Parathyroid adenoma (tissue), 2 donors: ENCODE results near the gene TAF11.

Experiments
- H2AFZ ChIP-seq: fragments of 300-600 bp; sonication (generic); one replicate; pipeline ENCODE4 v1.7.0; 2017; ENCODE audit warnings: antibody characterized with exemption, mild to moderate bottlenecking
- H3K27ac ChIP-seq: fragments of 300-600 bp; sonication (generic); one replicate; pipeline ENCODE4 v1.7.0; 2017
- H3K27me3 ChIP-seq: fragments of 300-600 bp; sonication (generic); one replicate; pipeline ENCODE4 v1.7.0; 2017; ENCODE audit warnings: low read length; ENCODE audit not compliant: control insufficient read depth, insufficient read depth
- H3K36me3 ChIP-seq: fragments of 300-600 bp; sonication (generic); one replicate; pipeline ENCODE4 v1.7.0; 2017; ENCODE audit warnings: low read length; ENCODE audit not compliant: control insufficient read depth, insufficient read depth
- H3K4me1 ChIP-seq: fragments of 300-600 bp; sonication (generic); one replicate; pipeline ENCODE4 v1.7.0; 2017; ENCODE audit warnings: control low read depth
- H3K4me2 ChIP-seq: fragments of 300-600 bp; sonication (generic); one replicate; pipeline ENCODE4 v1.7.0; 2017; ENCODE audit warnings: low read length
- H3K4me3 ChIP-seq: fragments of 300-600 bp; sonication (generic); one replicate; pipeline ENCODE4 v1.7.0; 2017; ENCODE audit warnings: low read depth, low read length
- H3K79me2 ChIP-seq: fragments of 300-600 bp; sonication (generic); one replicate; pipeline ENCODE4 v1.7.0; 2017; ENCODE audit warnings: control low read depth
- H3K9ac ChIP-seq: fragments of 300-600 bp; sonication (generic); one replicate; pipeline ENCODE4 v1.7.0; 2017; ENCODE audit warnings: mild to moderate bottlenecking
- H3K9me3 ChIP-seq: fragments of 300-600 bp; sonication (generic); one replicate; pipeline ENCODE4 v1.7.0; 2017; ENCODE audit warnings: low read length; ENCODE audit not compliant: control insufficient read depth
- CTCF ChIP-seq: fragments of 300-600 bp; sonication (generic); IDR thresholded peaks from one replicate; pipeline ENCODE4 v1.7.0; 2017; ENCODE audit warnings: antibody characterized with exemption, mild to moderate bottlenecking
- donor health status: primary hyperparathyroidism.

Gene TAF11

GRCh38 chr6:34928695-34929094, 40.9 kb upstream of the TAF11 start:
- no peaks in the 10 kb centered on the region for H3K27me3 ChIP-seq
- no peaks in the 10 kb centered on the region for H3K9me3 ChIP-seq
- H3K4me1 ChIP-seq = peaks cover 3% of the 10 kb centered on the region
- no peak overlapping the region for H3K27ac ChIP-seq
- no peak overlapping the region for H3K4me3 ChIP-seq
- H3K36me3 ChIP-seq = no peaks in the 10 kb centered on the region
- peaks cover 11% of the 10 kb centered on the region for H3K79me2 ChIP-seq
- H3K4me2 ChIP-seq = no peak overlapping the region
- TF ChIP-seq CTCF = no peak
- no peak overlapping the region for H3K9ac ChIP-seq
- H2AFZ ChIP-seq = no peak overlapping the region

GRCh38 chr6:34928220-34928619, 40.4 kb upstream of the TAF11 start:
- TF ChIP-seq CTCF = no peak
- H3K4me1 ChIP-seq = peaks cover 3% of the 10 kb centered on the region
- H3K27me3 ChIP-seq = no peaks in the 10 kb centered on the region
- H3K79me2 ChIP-seq = peaks cover 14% of the 10 kb centered on the region
- H3K4me2 ChIP-seq = no peak overlapping the region
- no peak overlapping the region for H2AFZ ChIP-seq
- no peak overlapping the region for H3K9ac ChIP-seq
- H3K9me3 ChIP-seq = no peaks in the 10 kb centered on the region
- no peak overlapping the region for H3K4me3 ChIP-seq
- H3K36me3 ChIP-seq = no peaks in the 10 kb centered on the region
- no peak overlapping the region for H3K27ac ChIP-seq

- Histone ChIP-seq H3K9me3 (no peaks in the 10 kb centered on the region), H3K4me1 (peaks cover 3% of the 10 kb centered on the region), H3K79me2 (peaks cover 12% of the 10 kb centered on the region), H3K27ac (no peak overlapping the region), H3K36me3 (no peaks in the 10 kb centered on the region), H3K9ac (no peak overlapping the region), H3K4me3 (no peak overlapping the region), H2AFZ (no peak overlapping the region), H3K4me2 (no peak overlapping the region), H3K27me3 (no peaks in the 10 kb centered on the region)
- TF ChIP-seq CTCF = no peak
Measured at GRCh38 chr6:34926655-34927054, 38.8 kb upstream of the TAF11 start.

GRCh38 chr6:34924831-34925625, 37.2 kb upstream of the TAF11 start:
- Histone ChIP-seq H3K9me3 (no peaks in the 10 kb centered on the region), H3K79me2 (peaks cover 9% of the 10 kb centered on the region), H2AFZ (no peak overlapping the region), H3K4me3 (no peak overlapping the region), H3K9ac (no peak overlapping the region), H3K4me1 (peaks cover 3% of the 10 kb centered on the region), H3K4me2 (no peak overlapping the region), H3K36me3 (no peaks in the 10 kb centered on the region), H3K27me3 (no peaks in the 10 kb centered on the region), H3K27ac (no peak overlapping the region)
- no peak for TF ChIP-seq CTCF

- Histone ChIP-seq H3K79me2 (peaks cover 14% of the 10 kb centered on the region), H3K4me1 (no peaks in the 10 kb centered on the region), H3K27me3 (no peaks in the 10 kb centered on the region), H3K4me2 (no peak overlapping the region), H3K27ac (no peak overlapping the region), H3K36me3 (no peaks in the 10 kb centered on the region), H3K4me3 (no peak overlapping the region), H3K9ac (no peak overlapping the region), H3K9me3 (no peaks in the 10 kb centered on the region), H2AFZ (no peak overlapping the region)
- TF ChIP-seq CTCF = no peak
Measured at GRCh38 chr6:34922177-34922663, 34.4 kb upstream of the TAF11 start.
